SK-N-SH (cell line): ENCODE results near the gene RAD51. TPM values are rescaled to one million over a fixed set of nuclear protein-coding genes. Genes with fewer than 3 reads are reported as not detected.

ENCODE experiments used
- CTCF ChIA-PET: fragments of 300-600, 350-600 bp; formaldehyde crosslinking; extraction: SDS; loops from one replicate; lab custom pipeline; 2021; lab: Yijun Ruan, JAX
- POLR2A ChIA-PET: fragments of 350-600 bp; sonication (Branson Sonifier 250); formaldehyde crosslinking; extraction: SDS; loops from one replicate; lab custom pipeline; 2020; ENCODE audit warnings: antibody characterized with exemption, inconsistent platforms; lab: Yijun Ruan, JAX
- DNase-seq: peaks from one replicate; pipeline ENCODE4 v3.0.0; 2012
- H2AFZ ChIP-seq: fragments of 200-600 bp; sonication (generic); 2 replicates; pipeline ENCODE4 v1.8.1; 2016; ENCODE audit warnings: antibody characterized with exemption, mild to moderate bottlenecking, low read depth
- H3F3A ChIP-seq: fragments of 200-600 bp; sonication (generic); replicated peaks from 2 replicates; pipeline ENCODE3; 2016; ENCODE audit warnings: antibody characterized with exemption, mild to moderate bottlenecking; ENCODE audit not compliant: insufficient read depth
- H3K27ac ChIP-seq, 2 experiments: fragments of 200-500 bp in 1 of 2; fragments of 200-600 bp in 1 of 2; sonication (Bioruptor generic) in 1 of 2; sonication (generic), shearing (Covaris generic) in 1 of 2; 2 replicates each; pipeline versions ENCODE4 v1.5.1 to v1.6.1; 2014 to 2016; ENCODE audit warnings: low read depth in 2 of 2, inconsistent platforms in 1 of 2, low read length in 1 of 2, mild to moderate bottlenecking in 1 of 2, mixed read lengths in 1 of 2
- H3K27me3 ChIP-seq: fragments of 200-600 bp; sonication (generic), shearing (Covaris generic); 2 replicates; pipeline ENCODE4 v1.6.1; 2016; ENCODE audit warnings: mixed run types; ENCODE audit not compliant: insufficient read depth
- H3K36me3 ChIP-seq, 2 experiments: fragments of 200-500 bp in 1 of 2; fragments of 200-600 bp in 1 of 2; sonication (Bioruptor generic) in 1 of 2; sonication (generic) in 1 of 2; replicated peaks in 1 of 2; 2 replicates each; pipeline versions ENCODE3 to v1.5.1; 2014 to 2016; ENCODE audit warnings: low read length in 1 of 2, mild to moderate bottlenecking in 1 of 2; ENCODE audit not compliant: insufficient read depth in 2 of 2, control insufficient read depth in 1 of 2
- H3K4me1 ChIP-seq, 2 experiments: fragments of 200-500 bp in 1 of 2; fragments of 200-600 bp in 1 of 2; sonication (Bioruptor generic) in 1 of 2; sonication (generic), shearing (Covaris generic) in 1 of 2; 2 replicates each; pipeline versions ENCODE4 v1.5.1 to v1.6.1; 2014 to 2016; ENCODE audit warnings: low read depth in 1 of 2, low read length in 1 of 2, mixed run types in 1 of 2; ENCODE audit not compliant: insufficient read depth in 2 of 2, control insufficient read depth in 1 of 2
- H3K4me2 ChIP-seq: fragments of 200-600 bp; sonication (generic), shearing (Covaris generic); 2 replicates; pipeline ENCODE4 v1.6.1; 2017; ENCODE audit warnings: mixed run types
- H3K4me3 ChIP-seq, 2 experiments: fragments of 200-500 bp in 1 of 2; fragments of 200-600 bp in 1 of 2; sonication (Bioruptor generic) in 1 of 2; sonication (generic), shearing (Covaris generic) in 1 of 2; 2 replicates each; pipeline versions ENCODE4 v1.5.1 to v1.8.1; 2014 to 2016; ENCODE audit warnings: low read depth in 2 of 2, inconsistent platforms in 1 of 2, low read length in 1 of 2, mild to moderate bottlenecking in 1 of 2, mixed read lengths in 1 of 2, moderate library complexity in 1 of 2
- H3K79me2 ChIP-seq: fragments of 200-600 bp; sonication (generic); 2 replicates; pipeline ENCODE4 v1.8.1; 2017; ENCODE audit warnings: mild to moderate bottlenecking; ENCODE audit not compliant: insufficient read depth
- H3K9ac ChIP-seq: fragments of 200-600 bp; sonication (generic); 2 replicates; pipeline ENCODE4 v1.6.1; 2017; ENCODE audit warnings: mixed run types
- H3K9me2 ChIP-seq: fragments of 200-600 bp; sonication (generic); 2 replicates; pipeline ENCODE4 v1.6.1; 2017; ENCODE audit warnings: mixed run types
- H3K9me3 ChIP-seq: fragments of 200-600 bp; sonication (generic); 2 replicates; pipeline ENCODE4 v1.6.1; 2017; ENCODE audit warnings: mixed run types, mild to moderate bottlenecking, moderate library complexity
- H4K20me1 ChIP-seq: fragments of 200-600 bp; sonication (generic); 2 replicates; pipeline ENCODE4 v1.6.1; 2017; ENCODE audit warnings: mild to moderate bottlenecking, mixed run types; ENCODE audit not compliant: insufficient read depth
- FOSL2 ChIP-seq: IDR thresholded peaks from 2 replicates; pipeline ENCODE4 v1.4.0; 2012; ENCODE audit warnings: low read depth, mild to moderate bottlenecking, moderate library complexity, borderline replicate concordance
- GATA2 ChIP-seq: sonication (generic); formaldehyde crosslinking; IDR thresholded peaks from 2 replicates; pipeline ENCODE4 v1.5.0; 2020; ENCODE audit warnings: mild to moderate bottlenecking, missing genetic modification reagents
- PBX3 ChIP-seq: IDR thresholded peaks from 2 replicates; pipeline ENCODE4; 2012
- POLR2AphosphoS5 ChIP-seq: IDR thresholded peaks from 2 replicates; pipeline ENCODE4 v1.6.1; 2012; ENCODE audit warnings: low read depth, low read length
- SMC3 ChIP-seq: IDR thresholded peaks from 2 replicates; pipeline ENCODE4 v1.6.1; 2012; ENCODE audit warnings: low read depth, low read length, improper control_type of control experiment
- USF2 ChIP-seq: fragments of 150-350 bp; IDR thresholded peaks from 2 replicates; pipeline ENCODE4 v1.6.1; 2017; ENCODE audit warnings: antibody characterized with exemption, low read length, low read depth, borderline replicate concordance
- ZBTB33 ChIP-seq: IDR thresholded peaks from 2 replicates; pipeline ENCODE4 v1.4.0; 2012; ENCODE audit warnings: low read depth, borderline replicate concordance
- WGBS: methylation state at CpG from one replicate; pipeline ENCODE4 v1.1.6; 2017; ENCODE audit warnings: low lambda C conversion rate; 5-methylcytosine and 5-hydroxymethylcytosine counted together
- polyA plus RNA-seq, 3 experiments: library from polyadenylated mRNA; depleted of rRNA; stranded (reverse); fragments of >200 nt; gene quantifications; 2 replicates each; pipeline ENCODE4 v1.2.3, GENCODE V29; 2012

The RAD51 gene
- polyA plus RNA-seq, 1 of the 3 experiments (the other 2 are of a cell fraction) = 7.6 TPM

- Histone ChIP-seq H4K20me1 (no peaks in the 10 kb centered on the region), H3K27ac (peak overlapping the region in 1 of 2 experiments; percentile 73; a peak in 2 of 4 replicates), H3K9me2 (no peaks in the 10 kb centered on the region), H3K9ac (no peak overlapping the region), H3K4me1 (peaks cover 42 to 70% of the 10 kb centered on the region in 2 experiments; a peak in 3 of 4 replicates), H3K4me2 (peak overlapping the region; percentile 42; the same call in 1 of the 2 replicates), H2AFZ (no peak overlapping the region), H3K9me3 (no peaks in the 10 kb centered on the region), H3K79me2 (no peaks in the 10 kb centered on the region), H3K27me3 (no peaks in the 10 kb centered on the region), H3K4me3 (no peak overlapping the region), H3F3A (peaks cover 12% of the 10 kb centered on the region), H3K36me3 (peaks cover 0 to 4% of the 10 kb centered on the region in 2 experiments)
- POLR2A ChIA-PET = no interaction called here
- CTCF ChIA-PET = interaction anchor here (0.8 to 31.8 kb wide), 7 partner anchors 10 to 91 kb away, joined by 3 to 555 read pairs (median 4); partner anchors contain the start of gene RMDN3
- 71% methylated on average over 7 of the region's 7 CpGs for whole genome bisulfite sequencing
- peak; percentile 57 for DNase-seq
- TF ChIP-seq PBX3 (no peak), GATA2 (CRISPR knock-in tag) (no peak), SMC3 (no peak), POLR2AphosphoS5 (no peak)
Observed at GRCh38 chr15:40766194-40766815, 71.3 kb downstream of the RAD51 start.

GRCh38 chr15:40766906-40767837, 72.2 kb downstream of the RAD51 start:
- H3K79me2 ChIP-seq = no peaks in the 10 kb centered on the region
- no peaks in the 10 kb centered on the region for H4K20me1 ChIP-seq
- CTCF ChIA-PET = interaction anchor here (1.3 to 31.8 kb wide), 5 partner anchors 16 to 90 kb away, joined by 3 to 555 read pairs (median 4); partner anchors contain the start of gene RMDN3
- H3K9me3 ChIP-seq = no peaks in the 10 kb centered on the region
- peaks cover 42 to 79% of the 10 kb centered on the region in 2 experiments; a peak in 3 of 4 replicates for H3K4me1 ChIP-seq
- H3K27me3 ChIP-seq = no peaks in the 10 kb centered on the region
- H3K4me3 ChIP-seq = no peak overlapping the region
- H3K4me2 ChIP-seq = peak overlapping the region; percentile 42; the same call in 1 of the 2 replicates
- POLR2A ChIA-PET = interaction anchor here (1.6 kb wide), 1 partner anchor 10 kb away, joined by 3 read pairs; no protein-coding TSS in a partner anchor
- no peaks in the 10 kb centered on the region for H3K9me2 ChIP-seq
- H3K9ac ChIP-seq = no peak overlapping the region
- WGBS = 75% methylated on average over 22 of the region's 32 CpGs
- no peak overlapping the region for H2AFZ ChIP-seq
- peaks cover 12% of the 10 kb centered on the region for H3F3A ChIP-seq
- peak; percentile 33 for DNase-seq
- H3K36me3 ChIP-seq = peaks cover 0 to 4% of the 10 kb centered on the region in 2 experiments
- H3K27ac ChIP-seq = peak overlapping the region in 1 of 2 experiments; percentile 73; a peak in 2 of 4 replicates
- TF ChIP-seq ZBTB33 (no peak), FOSL2 (peak; percentile 63; the same call in 1 of the 2 replicates), USF2 (no peak), GATA2 (CRISPR knock-in tag) (no peak)
